GM21825 (cell line): ENCODE measurements around the gene KRT36.

Experiments used
- ATAC-seq: cut with Tn5 transposase; IDR thresholded peaks from one replicate; pipeline ENCODE4 v1.9.1; 2021; ENCODE audit warnings: mild to moderate bottlenecking, moderate library complexity; ENCODE audit not compliant: unreplicated experiment

Gene KRT36

DNA sequence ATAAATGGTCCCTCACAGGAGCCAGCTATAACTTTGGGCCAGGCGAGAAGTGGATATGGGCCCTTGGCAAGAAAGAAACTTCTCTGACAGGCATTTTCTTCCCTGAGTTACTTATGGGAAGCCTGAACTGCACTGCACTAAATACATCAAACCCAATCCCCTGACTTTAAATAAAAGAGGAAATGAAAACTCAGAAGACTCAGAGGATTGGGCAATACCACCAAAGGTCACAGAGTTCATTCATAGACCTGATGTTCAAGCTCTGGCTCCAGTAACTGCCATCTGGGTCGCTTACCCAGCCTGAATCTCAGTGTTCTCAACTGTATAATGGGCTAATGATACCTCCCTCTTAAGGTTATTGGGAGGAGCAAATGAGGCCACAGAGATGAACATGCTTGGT lies 9.6 kb downstream of the KRT36 start:
- no peak for ATAC-seq

DNA sequence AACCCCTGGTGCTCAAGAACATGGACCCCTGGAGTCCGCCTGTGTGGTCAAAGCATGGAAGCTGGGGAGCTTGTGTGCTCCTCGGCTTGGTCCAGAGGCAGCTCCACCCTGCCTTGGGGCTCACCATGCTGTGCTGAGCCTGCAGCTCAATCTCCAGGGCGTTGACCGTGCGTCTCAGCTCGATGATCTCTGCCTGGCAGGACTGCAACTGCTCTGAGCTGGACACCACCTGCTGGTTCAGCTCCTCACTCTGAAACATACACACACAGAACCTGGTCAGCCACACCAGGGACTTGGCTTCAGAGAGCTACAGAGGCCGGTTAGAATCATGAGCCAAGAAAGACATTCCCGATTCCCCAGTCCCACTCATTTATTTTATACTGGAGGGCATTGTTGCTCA lies 11.5 kb downstream of the KRT36 start:
- no peak for ATAC-seq

DNA sequence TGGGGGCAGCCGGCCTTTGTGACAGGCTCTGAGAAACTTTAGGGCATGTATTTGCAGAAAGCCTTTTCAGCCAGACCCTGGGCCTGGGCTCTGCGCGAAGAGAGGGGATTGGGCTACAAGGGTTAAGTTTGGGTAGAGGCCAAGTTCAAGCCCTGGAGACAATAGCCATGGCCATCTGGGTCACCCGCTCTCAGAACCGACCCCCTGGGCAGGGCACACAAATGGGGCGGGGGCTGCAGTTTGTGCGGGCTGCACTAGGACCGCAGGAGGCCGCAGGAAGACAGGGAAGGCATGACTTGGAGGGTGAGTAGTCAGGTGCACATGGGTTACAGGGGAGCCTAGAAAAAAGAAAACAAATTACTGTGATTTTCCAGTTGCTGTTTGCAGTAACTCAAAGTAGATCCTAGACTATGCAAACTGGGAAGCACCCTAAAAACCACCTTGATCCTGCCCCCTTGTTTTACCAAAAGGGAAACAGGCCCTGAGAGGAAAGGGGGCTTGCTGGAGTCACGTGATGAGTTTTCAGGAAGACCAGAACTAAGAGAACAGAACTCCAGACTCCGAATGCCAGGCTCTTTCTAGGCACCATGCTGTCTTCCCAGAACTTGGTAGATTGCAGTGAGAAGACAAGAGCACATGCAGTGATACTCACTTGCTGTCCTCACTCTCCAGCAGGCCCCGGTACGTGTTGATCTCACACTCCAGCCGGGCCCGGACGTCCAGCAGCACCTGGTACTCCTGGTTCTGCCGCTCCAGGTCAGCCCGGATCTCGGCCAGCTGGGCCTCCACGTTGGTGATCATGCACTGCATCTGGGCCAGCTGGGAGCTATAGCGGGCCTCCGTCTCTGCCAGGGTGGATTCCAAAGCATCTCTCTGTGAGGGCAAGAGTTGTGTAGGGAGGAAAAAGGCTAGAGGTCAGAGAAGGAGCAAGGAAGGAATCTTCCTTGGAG lies 12.6 kb downstream of the KRT36 start:
- no peak for ATAC-seq

DNA sequence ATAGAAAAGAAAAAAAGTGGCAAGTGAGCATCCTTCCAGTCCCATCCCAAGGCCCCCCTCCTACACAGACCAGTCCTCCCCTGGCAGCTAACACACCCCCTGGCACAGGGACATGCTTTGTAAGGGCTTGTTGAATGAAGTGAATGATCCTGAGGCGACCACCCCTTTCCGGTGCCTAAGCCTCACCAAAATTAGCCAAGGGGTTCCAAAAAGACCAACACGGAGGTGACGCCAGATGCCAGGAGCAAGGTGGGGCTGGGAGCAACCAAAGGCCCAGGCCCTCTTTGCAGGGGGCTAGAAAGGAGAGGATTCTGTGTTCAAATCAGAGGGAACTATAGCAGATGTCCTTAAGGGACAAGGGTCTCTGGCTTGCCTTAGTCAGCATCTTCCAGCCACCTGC lies 14.3 kb downstream of the KRT36 start:
- no peak for ATAC-seq

- no peak for ATAC-seq
Measured at GRCh38 chr17:41474863-41475262, 14.8 kb downstream of the KRT36 start.

DNA sequence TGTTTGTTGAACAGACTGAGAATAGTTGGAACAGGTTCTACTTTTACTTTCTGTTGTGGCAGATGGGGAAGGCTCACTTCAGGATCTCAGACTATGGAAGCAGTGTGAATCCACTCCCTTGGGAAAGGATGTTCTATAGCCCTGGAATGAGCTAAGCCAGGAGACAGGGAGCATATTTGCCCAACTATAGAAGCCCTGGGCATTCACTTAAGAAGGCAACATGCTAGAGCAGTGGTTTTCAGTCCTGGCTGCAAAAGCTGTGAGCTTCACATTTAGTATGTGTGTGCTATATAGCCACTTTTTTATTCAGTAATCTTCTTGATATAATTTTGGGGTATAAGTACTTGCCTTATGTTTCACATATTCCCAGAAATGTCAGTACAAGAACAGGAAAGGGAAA lies 21.4 kb downstream of the KRT36 start:
- ATAC-seq, result no peak

DNA sequence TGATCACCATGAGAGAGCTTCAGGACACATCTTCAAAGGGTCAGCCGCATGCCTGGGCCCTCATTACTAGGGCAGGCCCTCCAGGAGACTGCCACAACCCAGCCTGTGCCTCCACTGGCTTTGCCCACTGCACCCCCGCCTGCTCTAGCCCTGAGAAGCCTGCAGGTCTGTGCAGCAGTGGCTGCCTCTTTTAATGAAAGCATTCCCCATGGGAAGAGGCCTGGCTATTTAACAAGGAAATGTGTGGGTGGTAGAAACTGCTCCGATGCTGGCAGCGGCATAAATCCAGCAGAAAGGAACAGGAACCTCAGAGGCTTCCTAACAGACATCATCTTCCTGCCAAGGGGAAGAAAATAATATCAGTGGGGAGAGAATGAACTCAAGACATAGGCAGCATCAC lies 22.1 kb downstream of the KRT36 start:
- ATAC-seq, result no peak

- no peak for ATAC-seq
Measured at GRCh38 chr17:41466988-41467387, 22.7 kb downstream of the KRT36 start, which contains the start of gene KRT32. KRT32 (minus strand) TSS chr17:41467386; CDS start chr17:41467325, 61 bp downstream.

DNA sequence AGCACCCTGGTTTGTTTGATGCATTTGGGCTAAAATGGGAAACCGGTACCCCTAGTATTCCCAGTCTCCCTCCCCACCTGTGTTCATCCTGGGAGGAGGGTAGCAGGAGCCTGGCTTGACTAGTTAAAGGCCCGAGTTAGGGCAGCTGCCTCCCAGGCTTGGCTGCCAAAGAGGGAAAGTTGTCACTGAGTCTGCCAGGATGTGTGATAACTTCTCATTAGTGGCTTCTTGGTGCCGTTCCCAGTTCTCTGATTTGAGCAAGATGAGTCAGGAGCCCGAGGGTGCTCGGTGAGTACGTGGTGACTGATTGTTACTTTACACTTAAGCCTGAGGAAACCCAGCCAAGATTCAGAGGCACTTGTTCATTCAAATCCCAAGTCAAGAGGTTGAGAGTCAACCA lies 25.0 kb downstream of the KRT36 start:
- no peak for ATAC-seq

DNA sequence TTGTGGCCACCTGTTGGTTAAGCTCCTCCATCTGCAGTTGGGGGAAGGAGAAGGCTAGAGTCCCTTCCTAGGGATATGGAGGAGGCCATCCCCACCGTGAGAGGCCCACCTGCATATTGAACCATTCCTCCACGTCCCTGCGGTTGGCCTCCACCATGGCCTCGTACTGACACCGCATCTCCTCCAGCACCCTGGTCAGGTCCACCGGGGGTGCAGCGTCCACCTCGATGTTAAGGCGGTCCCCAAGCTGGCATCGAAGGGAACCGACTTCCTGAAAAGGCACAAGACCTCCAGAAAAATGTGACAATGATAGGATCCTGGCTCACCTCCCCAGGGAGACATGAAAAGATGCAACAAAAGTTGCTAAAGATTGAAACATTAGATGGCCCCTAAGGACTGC lies 25.5 kb downstream of the KRT36 start:
- no peak for ATAC-seq

DNA sequence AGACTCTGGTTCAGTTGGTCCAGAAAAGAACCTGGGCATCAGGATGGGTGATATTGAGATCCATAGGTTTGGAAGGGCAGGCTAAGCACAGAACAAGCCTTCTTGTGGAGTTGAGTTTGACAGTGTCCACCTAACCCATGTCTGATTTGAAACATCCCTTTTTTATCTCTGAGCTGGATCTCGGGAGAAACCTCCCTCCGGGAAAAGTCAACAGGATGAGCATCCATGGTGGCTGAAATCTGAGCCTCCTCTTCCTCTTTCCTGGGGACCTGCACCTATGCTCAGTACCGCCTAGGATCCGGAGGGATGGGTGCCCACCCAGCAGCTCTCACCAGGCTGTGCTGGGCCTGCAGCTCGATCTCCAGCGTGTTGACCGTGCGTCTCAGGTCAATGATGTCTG lies 26.0 kb downstream of the KRT36 start:
- ATAC-seq, result no peak

DNA sequence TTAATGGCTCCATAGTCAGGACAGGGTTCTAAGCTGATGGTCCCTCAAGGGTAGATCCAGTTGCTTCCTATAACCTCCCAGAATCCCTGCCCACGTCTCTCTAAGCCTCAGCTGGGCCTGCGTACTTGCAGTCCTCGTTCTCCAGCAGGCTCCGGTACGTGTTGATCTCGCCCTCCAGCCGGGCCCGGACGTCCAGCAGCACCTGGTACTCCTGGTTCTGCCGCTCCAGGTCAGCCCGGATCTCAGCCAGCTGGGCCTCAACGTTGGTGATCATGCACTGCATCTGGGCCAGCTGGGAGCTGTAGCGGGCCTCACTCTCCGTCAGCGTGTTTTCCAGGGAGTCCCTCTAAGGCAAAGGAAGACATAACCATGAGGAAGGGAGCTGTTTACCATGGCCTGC lies 27.0 kb downstream of the KRT36 start:
- no peak for ATAC-seq

- ATAC-seq, result no peak
Measured at GRCh38 chr17:41457676-41458075, 32.0 kb downstream of the KRT36 start.

- ATAC-seq, result no peak
Measured at GRCh38 chr17:41456204-41456603, 33.5 kb downstream of the KRT36 start.

DNA sequence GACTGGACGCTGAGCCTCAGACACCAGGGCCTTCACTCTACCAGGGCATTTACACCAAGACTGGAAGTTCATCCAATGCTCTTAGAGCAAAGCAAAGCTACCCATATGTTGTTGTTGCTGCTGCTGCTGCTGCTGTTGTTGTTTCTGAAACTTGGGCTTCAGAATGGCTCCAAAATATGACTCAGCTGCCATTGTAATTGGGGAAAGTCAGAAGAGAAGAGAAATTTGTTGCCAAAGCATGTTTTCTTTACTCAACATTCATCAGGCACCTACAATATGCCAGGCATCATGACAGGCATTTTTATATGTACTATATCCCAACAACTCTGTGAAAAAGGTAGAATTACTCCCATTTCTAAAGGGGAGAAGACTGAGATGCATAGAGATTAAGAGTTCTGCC lies 34.5 kb downstream of the KRT36 start:
- no peak for ATAC-seq

DNA sequence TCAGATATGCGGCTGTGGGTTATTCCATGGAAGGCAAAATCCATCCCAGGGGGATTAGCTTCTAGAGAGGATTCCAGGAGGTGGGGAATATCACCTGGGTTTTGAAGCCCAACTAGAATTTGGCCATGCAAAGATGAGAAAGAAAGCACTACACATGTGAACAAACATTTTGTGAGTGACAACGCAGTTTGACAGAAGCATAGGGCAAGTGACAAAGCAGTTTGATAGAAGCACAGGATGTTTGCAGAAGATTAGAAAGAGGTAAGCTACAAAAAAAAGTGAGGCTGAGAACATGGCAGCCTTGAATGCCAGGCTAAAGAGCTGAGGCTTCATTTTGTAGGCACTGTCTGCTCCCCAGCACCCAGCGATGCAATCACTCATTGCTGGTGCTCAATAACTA lies 36.6 kb downstream of the KRT36 start:
- no peak for ATAC-seq

- ATAC-seq, result no peak
Measured at GRCh38 chr17:41452281-41452680, 37.4 kb downstream of the KRT36 start.

DNA sequence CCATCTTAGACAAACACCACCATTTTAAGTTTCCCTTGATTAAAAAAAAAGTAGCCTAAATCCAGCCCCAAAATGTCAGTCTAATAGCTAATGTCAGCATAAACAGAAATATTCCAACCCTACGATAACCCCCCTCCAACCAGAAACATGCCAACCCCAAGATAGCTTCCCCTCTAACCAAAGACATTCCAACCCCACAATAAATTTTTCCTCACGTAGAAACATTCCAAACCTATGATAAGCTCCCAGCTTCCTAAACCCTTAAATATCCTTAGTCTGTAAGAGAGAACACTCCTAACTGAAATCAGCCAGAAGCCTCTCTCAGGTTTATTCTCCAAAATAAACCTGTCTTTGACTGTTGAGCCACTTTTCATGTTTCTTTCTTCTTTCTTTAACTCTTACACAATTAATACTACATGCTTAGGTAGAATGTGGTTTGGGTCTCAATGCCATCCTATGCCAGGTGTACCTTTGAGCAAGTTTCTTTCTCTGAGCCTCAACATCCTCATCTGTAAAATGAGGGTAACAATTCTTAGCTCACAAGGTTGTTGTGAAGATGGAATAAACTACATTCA lies 38.5 kb downstream of the KRT36 start:
- ATAC-seq, result no peak

GRCh38 chr17:41449008-41449407 lies 40.7 kb downstream of the KRT36 start:
- no peak for ATAC-seq

GRCh38 chr17:41448506-41448905 lies 41.2 kb downstream of the KRT36 start:
- ATAC-seq, result no peak

DNA sequence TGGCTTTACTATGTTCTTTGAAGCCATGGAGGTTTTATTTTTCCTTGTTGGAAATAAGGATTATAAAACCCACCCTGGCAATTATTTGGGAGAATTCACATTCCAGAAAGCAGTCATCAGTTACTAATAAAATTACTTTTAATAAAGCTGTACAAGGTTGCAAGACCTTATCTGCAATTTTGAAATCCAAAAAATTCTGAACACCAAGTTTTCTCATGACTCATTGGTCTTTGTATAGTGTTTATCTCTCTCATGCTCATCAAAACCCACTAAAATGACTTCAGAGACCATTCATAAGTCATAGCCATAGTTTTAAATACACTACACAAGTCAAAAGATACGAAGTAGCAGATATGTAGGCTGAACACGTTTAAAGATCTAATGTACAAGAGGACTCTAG lies 42.9 kb downstream of the KRT36 start:
- ATAC-seq, result no peak

GRCh38 chr17:41444640-41445039 lies 45.1 kb downstream of the KRT36 start:
- no peak for ATAC-seq
